Bronchial epithelial cell (primary cell): ENCODE measurements around the gene PRPF38B. TPM values are rescaled to one million over a fixed set of nuclear protein-coding genes. Genes with fewer than 3 reads are reported as not detected.

Experiments used
- DNase-seq: peaks from one replicate; pipeline ENCODE4 v3.0.0-alpha.2; 2010; ENCODE audit warnings: low read depth
- FAIRE-seq: peaks from 2 replicates; lab custom pipeline; 2011; peaks lifted over from hg19 to GRCh38; lab: Jason Lieb, UNC
- H3K27me3 ChIP-seq: 2 replicates; pipeline ENCODE4 v1.5.1; 2011; ENCODE audit warnings: low read length; ENCODE audit not compliant: control insufficient read depth, insufficient read depth
- H3K36me3 ChIP-seq: 2 replicates; pipeline ENCODE4 v1.5.1; 2011; ENCODE audit warnings: low read length; ENCODE audit not compliant: control insufficient read depth, insufficient read depth
- H3K4me3 ChIP-seq: 2 replicates; pipeline ENCODE4 v1.5.1; 2011; ENCODE audit warnings: mild to moderate bottlenecking, low read depth, low read length, control low read depth
- CTCF ChIP-seq: IDR thresholded peaks from 2 replicates; pipeline ENCODE4 v1.5.1; 2011; ENCODE audit warnings: mild to moderate bottlenecking, moderate library complexity, low read length, control low read depth, inconsistent platforms; ENCODE audit not compliant: insufficient read depth, severe bottlenecking
- total RNA-seq: library from RNA; depleted of rRNA; stranded (reverse); fragments of >200 nt; gene quantifications from 2 replicates; pipeline ENCODE4 v1.2.1, GENCODE V29; 2014

PRPF38B gene
- total RNA-seq, 1 donor from 2014 or later, result 11.3 TPM

- no peak overlapping the region for H3K4me3 ChIP-seq
- H3K36me3 ChIP-seq, result no peaks in the 10 kb centered on the region
- FAIRE-seq (no peak), DNase-seq (peak; percentile 87)
- no peak for TF ChIP-seq CTCF
- H3K27me3 ChIP-seq, result no peaks in the 10 kb centered on the region
Measured at GRCh38 chr1:108719656-108720435, 27.7 kb downstream of the PRPF38B start.

- TF ChIP-seq CTCF, result no peak
- no peak for DNase-seq
- no peaks in the 10 kb centered on the region for H3K36me3 ChIP-seq
- no peaks in the 10 kb centered on the region for H3K27me3 ChIP-seq
- FAIRE-seq, result no peak
- no peak overlapping the region for H3K4me3 ChIP-seq
Measured at GRCh38 chr1:108722292-108722691, 30.2 kb downstream of the PRPF38B start.

GRCh38 chr1:108725906-108726305, 33.8 kb downstream of the PRPF38B start:
- TF ChIP-seq CTCF, result no peak
- Histone ChIP-seq H3K27me3 (peaks cover 2% of the 10 kb centered on the region), H3K36me3 (no peaks in the 10 kb centered on the region), H3K4me3 (no peak overlapping the region)
- FAIRE-seq (no peak), DNase-seq (no peak)

- FAIRE-seq (no peak), DNase-seq (no peak)
- Histone ChIP-seq H3K27me3 (peaks cover 2% of the 10 kb centered on the region), H3K36me3 (no peaks in the 10 kb centered on the region), H3K4me3 (no peak overlapping the region)
- no peak for TF ChIP-seq CTCF
Measured at GRCh38 chr1:108728327-108728923, 36.3 kb downstream of the PRPF38B start.

- peaks cover 2% of the 10 kb centered on the region for H3K27me3 ChIP-seq
- H3K4me3 ChIP-seq, result no peak overlapping the region
- DNase-seq (no peak), FAIRE-seq (no peak)
- H3K36me3 ChIP-seq, result no peaks in the 10 kb centered on the region
- no peak for TF ChIP-seq CTCF
Measured at GRCh38 chr1:108729481-108729880, 37.4 kb downstream of the PRPF38B start.
